Aorta (tissue), 5 donors: ENCODE results near the gene SIGLEC7. TPM values are rescaled to one million over a fixed set of nuclear protein-coding genes. Genes with fewer than 3 reads are reported as not detected.

Experiments
- ATAC-seq: fragments of 200-7000 bp; cut with Tn5 transposase; one replicate; pipeline ENCODE4 v1.9.1; 2022; ENCODE audit warnings: moderate library complexity; ENCODE audit not compliant: low FRiP score
- DNase-seq, 2 donors: peaks; one replicate each; pipeline ENCODE4 v3.0.0-alpha.2; 2020
- H3K27ac ChIP-seq, 2 donors: one replicate each; pipeline ENCODE4 v1.5.1; 2013; ENCODE audit warnings: low read length in 2 of 2, mild to moderate bottlenecking in 2 of 2, moderate library complexity in 2 of 2, control low read depth in 1 of 2, inconsistent platforms in 1 of 2, low read depth in 1 of 2
- H3K27me3 ChIP-seq, 2 donors: one replicate each; pipeline ENCODE4 v1.6.1; 2013; ENCODE audit warnings: control low read depth in 1 of 2, low read length in 1 of 2, mild to moderate bottlenecking in 1 of 2, moderate library complexity in 1 of 2; ENCODE audit not compliant: insufficient read depth in 2 of 2, control insufficient read depth in 1 of 2
- H3K36me3 ChIP-seq, 2 donors: one replicate each; pipeline ENCODE4 v1.6.1; 2013; ENCODE audit warnings: control low read depth in 1 of 2, low read length in 1 of 2, mild to moderate bottlenecking in 1 of 2; ENCODE audit not compliant: insufficient read depth in 2 of 2, control insufficient read depth in 1 of 2
- H3K4me1 ChIP-seq, 2 donors: one replicate each; pipeline ENCODE4 v1.6.1; 2013; ENCODE audit warnings: low read length in 2 of 2, control low read depth in 1 of 2, mild to moderate bottlenecking in 1 of 2, moderate library complexity in 1 of 2; ENCODE audit not compliant: insufficient read depth in 2 of 2, control insufficient read depth in 1 of 2
- H3K4me3 ChIP-seq, 2 donors: one replicate each; pipeline ENCODE4 v1.5.1; 2013; ENCODE audit warnings: low read length in 2 of 2, control low read depth in 1 of 2, mild to moderate bottlenecking in 1 of 2
- H3K9me3 ChIP-seq: one replicate; pipeline ENCODE4 v1.6.1; 2013; ENCODE audit warnings: mild to moderate bottlenecking, low read length; ENCODE audit not compliant: control insufficient read depth
- WGBS, 2 donors: extraction: QIAGEN DNeasy Blood & Tissue Kit; methylation state at CpG; one replicate each; pipeline ENCODE4 v1.1.7; 2013; 5-methylcytosine and 5-hydroxymethylcytosine counted together
- intact Hi-C, 2 donors: fragments of 100-400 bp; cut with DNase I; formaldehyde crosslinking; loops; one replicate each; pipeline versions ENCODE4 v1.14.2 to v1.15.0; 2022
- polyA plus RNA-seq, 2 donors: library from polyadenylated mRNA; stranded (reverse); fragments of 200-250 nt; gene quantifications; one replicate each; pipeline ENCODE4 v1.2.3, GENCODE V29; 2013
- total RNA-seq, 2 donors: library from RNA; stranded (reverse); fragmentation: NEBNext Ultra II Directional; extraction: Animal tissue kit (Norgen Biotek cat#: 25700); gene quantifications; one replicate each; pipeline ENCODE4 v1.2.1, GENCODE V29; 2021
- donor health status: healthy with polysubstance abuse.
- donor health status: Bipolar disorder and iron deficiency.
- donor health status: DM: no; HTN: no; CAD: no.
- donor health status: DM: no; HTN: no; CAD: no.
- donor health status: DM: yes; HTN: yes; CAD: no.

The SIGLEC7 gene
- total and polyA plus RNA-seq, 4 donors, result 0.97 to 4.5 (median 2.7) TPM

DNA sequence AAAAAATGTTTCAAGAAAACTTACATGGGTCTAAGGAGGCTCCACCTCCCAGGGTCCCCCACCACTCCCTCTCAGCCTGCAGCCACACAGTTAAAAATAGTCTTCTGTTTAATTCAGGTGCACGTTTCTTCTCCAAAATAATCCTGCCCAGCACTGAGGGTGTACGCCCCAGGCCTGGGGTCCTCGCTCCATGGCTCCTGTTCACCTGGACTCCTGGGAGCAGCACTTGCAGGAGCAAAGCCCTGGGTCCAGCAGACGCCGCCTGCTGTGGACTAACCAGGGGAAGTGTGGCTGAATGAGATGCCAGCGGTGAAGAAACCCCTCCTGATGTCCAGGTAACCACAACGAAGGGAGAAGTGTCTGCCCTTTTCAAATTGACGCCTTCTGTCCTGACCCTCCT, 41.5 kb downstream of the SIGLEC7 start:
- intact Hi-C loops, result no loop called here
- Histone ChIP-seq H3K9me3 (no peaks in the 10 kb centered on the region), H3K27me3 (no peaks in the 10 kb centered on the region), H3K4me3 (no peak overlapping the region), H3K36me3 (no peaks in the 10 kb centered on the region), H3K27ac (no peak overlapping the region), H3K4me1 (no peaks in the 10 kb centered on the region)
- 69 to 76% methylated on average over 8 of the region's 8 CpGs for WGBS, 2 donors
- DNase-seq, result peak in 1 of 2 donors; percentile 15
- no peak for ATAC-seq

DNA sequence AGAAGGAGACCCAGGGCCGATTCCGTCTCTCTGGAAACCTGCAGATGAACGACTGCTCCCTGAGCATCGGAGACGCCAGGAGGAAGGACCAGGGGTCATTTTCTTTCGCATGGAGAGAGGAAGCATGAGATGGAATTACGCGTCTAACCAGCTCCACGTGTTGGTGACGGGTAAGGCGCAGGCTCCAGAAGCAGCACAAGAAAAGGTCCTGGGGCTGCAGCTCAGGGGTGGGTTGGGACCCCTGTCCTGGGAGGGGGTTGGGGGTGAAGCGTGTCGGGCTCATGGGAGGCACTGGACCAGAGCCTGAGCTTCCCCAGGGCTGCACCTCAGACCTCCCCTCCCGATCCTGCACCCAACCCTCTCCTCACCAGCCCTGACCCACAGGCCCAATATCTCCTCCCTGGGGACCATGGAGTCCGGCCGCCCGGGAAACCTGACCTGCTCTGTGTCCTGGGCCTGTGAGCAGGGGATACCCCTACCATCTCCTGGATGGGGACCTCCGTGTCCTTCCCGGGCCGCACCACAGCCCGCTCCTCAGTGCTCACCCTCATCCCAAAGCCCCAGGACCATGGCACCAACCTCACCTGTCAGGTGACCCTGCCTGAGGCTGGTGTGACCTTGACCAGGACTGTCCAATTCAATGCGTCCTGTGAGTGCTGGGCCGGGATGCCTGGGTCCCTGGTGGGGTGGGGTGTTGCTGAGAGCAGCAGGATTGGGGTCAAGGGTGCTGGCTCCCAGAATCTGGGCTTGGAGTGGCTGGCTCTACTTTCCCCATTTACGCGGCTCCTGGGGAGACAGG, 43.2 kb downstream of the SIGLEC7 start:
- Histone ChIP-seq H3K9me3 (no peaks in the 10 kb centered on the region), H3K27ac (no peak overlapping the region), H3K4me3 (no peak overlapping the region), H3K4me1 (no peaks in the 10 kb centered on the region), H3K27me3 (no peaks in the 10 kb centered on the region), H3K36me3 (no peaks in the 10 kb centered on the region)
- no peak for ATAC-seq
- peak in 1 of 2 donors; percentile 31 for DNase-seq
- WGBS, 2 donors, result 78 to 84% methylated on average over 24 to 25 of the region's 25 CpGs
- intact Hi-C loops, result no loop called here

DNA sequence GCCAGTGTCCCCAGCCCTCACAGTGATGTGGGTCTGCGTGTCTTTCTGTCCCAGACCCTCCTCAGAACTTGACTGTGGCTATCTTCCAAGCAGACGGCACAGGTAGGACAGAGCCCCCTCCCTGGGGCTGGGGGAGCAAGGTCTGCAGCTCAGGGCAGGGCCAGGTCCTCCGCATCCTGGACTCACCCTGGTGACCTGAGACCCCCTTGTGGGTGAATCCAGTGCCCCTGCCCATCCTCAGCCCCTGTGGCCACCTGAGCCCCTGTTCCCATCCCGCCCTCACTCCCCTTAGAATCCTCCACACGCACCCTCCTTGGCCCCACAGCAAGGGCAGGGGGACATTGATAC, 43.7 kb downstream of the SIGLEC7 start:
- Histone ChIP-seq H3K36me3 (no peaks in the 10 kb centered on the region), H3K27me3 (no peaks in the 10 kb centered on the region), H3K9me3 (no peaks in the 10 kb centered on the region), H3K4me3 (no peak overlapping the region), H3K4me1 (no peaks in the 10 kb centered on the region), H3K27ac (no peak overlapping the region)
- DNase-seq (peak in 1 of 2 donors; percentile 3), ATAC-seq (no peak)
- WGBS, 2 donors, result 74 to 81% methylated on average over 5 of the region's 5 CpGs
- intact Hi-C loops, result no loop called here

DNA sequence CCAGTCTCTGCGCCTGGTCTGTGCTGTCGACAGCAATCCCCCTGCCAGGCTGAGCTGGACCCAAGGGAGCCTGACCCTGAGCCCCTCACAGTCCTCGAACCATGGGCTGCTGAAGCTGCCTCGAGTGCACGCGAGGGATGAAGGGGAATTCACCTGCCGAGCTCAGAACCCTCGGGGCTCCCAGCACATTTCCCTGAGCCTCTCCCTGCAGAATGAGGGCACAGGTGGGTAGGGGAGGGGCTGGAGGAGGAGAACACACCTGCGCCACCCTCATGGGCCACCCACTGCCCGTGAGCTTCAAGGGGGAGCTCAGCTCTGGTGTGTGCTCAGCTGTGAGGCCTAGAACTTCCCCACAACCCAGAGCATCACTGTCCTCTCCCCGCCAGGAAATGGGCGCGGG, 44.2 kb downstream of the SIGLEC7 start:
- DNase-seq (no peak), ATAC-seq (no peak)
- Histone ChIP-seq H3K9me3 (no peaks in the 10 kb centered on the region), H3K27me3 (no peaks in the 10 kb centered on the region), H3K27ac (no peak overlapping the region), H3K4me3 (no peak overlapping the region), H3K4me1 (no peaks in the 10 kb centered on the region), H3K36me3 (no peaks in the 10 kb centered on the region)
- intact Hi-C loops, result no loop called here
- 68 to 71% methylated on average over 13 of the region's 13 CpGs for WGBS, 2 donors

DNA sequence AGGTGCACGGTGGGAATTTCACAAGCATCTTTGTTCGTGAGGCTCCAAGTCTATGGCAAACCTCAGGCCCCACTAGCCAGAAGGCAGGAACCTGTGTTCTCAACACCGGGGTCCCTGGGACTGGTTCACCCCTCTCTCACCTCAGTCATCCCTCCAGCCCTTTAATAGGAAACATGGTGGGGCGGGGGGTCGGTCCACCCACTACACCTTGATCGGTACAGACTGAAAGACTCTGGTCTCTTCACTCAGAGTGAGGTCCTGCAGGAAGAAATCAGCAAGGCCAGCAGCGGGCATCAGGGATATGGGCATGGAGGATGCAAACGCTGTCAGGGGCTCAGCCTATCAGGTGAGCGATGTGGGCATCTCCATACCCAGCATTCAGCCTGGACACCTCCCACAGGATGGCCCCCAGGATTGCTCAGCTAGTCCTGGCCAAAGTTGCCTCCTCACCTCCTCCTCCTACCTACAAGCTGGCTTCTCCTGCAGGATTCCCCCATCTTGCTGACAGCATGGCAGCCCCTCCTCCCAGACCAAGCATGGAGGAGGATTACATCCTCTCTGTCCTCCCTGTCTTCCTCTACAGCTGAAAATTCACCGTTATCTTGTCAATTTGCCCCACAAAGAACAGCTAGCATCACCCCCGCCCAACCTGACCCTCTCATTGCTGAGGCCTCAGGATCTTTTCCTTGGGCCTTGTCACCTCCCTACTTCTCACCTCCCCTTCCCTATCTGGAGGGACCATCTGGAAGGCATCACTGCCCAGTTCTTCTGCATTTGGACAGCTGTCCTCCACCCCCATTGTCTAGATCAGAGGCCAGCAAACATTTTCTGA, 45.5 kb downstream of the SIGLEC7 start:
- intact Hi-C loops, result no loop called here
- H3K27ac ChIP-seq, result no peak overlapping the region
- 88 to 91% methylated on average over 11 of the region's 11 CpGs for WGBS, 2 donors
- peak in 1 of 2 donors; percentile 20 for DNase-seq
- H3K36me3 ChIP-seq, result no peaks in the 10 kb centered on the region
- H3K4me1 ChIP-seq, result no peaks in the 10 kb centered on the region
- no peak overlapping the region for H3K4me3 ChIP-seq
- ATAC-seq, result no peak
- H3K9me3 ChIP-seq, result no peaks in the 10 kb centered on the region
- H3K27me3 ChIP-seq, result no peaks in the 10 kb centered on the region

DNA sequence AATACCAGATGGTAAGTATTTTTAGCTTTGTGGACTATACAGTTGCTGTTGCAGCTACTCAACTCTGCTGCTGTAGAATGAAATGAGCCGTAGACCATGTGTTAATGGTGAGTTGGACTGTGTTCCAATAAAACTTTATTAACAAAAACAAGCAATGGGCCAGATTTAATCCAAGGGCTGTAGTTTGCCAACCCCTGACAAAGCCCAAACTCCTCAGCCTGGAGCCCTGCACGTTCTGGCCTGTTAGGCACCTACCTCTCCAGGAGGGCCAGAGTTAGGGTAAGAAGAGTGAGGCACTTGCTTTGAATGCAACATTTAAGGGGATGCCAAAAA, 46.1 kb downstream of the SIGLEC7 start:
- no peaks in the 10 kb centered on the region for H3K36me3 ChIP-seq
- DNase-seq (no peak), ATAC-seq (no peak)
- no peaks in the 10 kb centered on the region for H3K27me3 ChIP-seq
- H3K9me3 ChIP-seq, result no peaks in the 10 kb centered on the region
- H3K4me3 ChIP-seq, result no peak overlapping the region
- no peaks in the 10 kb centered on the region for H3K4me1 ChIP-seq
- WGBS, 2 donors, result 84 to 85% methylated on average over 2 of the region's 2 CpGs
- no peak overlapping the region for H3K27ac ChIP-seq
- intact Hi-C loops, result no loop called here

DNA sequence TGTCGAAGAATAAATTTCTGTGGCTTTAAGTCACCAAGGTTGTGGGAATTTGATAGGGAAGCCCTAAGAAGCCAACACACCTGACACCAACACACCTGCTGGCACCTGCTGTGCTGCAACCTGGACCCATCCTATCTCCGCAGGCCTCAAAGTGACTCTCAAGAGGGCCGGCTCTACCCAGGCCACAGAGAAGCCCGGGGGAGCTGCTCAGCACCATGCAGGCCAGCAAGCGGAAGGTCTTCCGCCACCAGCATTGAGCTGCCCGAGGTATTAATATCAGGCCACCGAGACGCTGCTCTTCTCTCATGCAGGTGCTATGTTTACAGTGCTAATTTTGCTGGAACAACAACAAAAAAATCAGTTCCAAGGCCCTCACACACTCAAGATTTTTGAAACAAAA, 50.6 kb downstream of the SIGLEC7 start:
- Histone ChIP-seq H3K4me1 (no peaks in the 10 kb centered on the region), H3K4me3 (no peak overlapping the region), H3K27me3 (no peaks in the 10 kb centered on the region), H3K27ac (no peak overlapping the region), H3K9me3 (no peaks in the 10 kb centered on the region), H3K36me3 (no peaks in the 10 kb centered on the region)
- DNase-seq, result peak in 1 of 2 donors; percentile 58
- intact Hi-C loops, result no loop called here
- ATAC-seq, result no peak
- WGBS, 2 donors, result 82 to 85% methylated on average over 9 of the region's 9 CpGs

DNA sequence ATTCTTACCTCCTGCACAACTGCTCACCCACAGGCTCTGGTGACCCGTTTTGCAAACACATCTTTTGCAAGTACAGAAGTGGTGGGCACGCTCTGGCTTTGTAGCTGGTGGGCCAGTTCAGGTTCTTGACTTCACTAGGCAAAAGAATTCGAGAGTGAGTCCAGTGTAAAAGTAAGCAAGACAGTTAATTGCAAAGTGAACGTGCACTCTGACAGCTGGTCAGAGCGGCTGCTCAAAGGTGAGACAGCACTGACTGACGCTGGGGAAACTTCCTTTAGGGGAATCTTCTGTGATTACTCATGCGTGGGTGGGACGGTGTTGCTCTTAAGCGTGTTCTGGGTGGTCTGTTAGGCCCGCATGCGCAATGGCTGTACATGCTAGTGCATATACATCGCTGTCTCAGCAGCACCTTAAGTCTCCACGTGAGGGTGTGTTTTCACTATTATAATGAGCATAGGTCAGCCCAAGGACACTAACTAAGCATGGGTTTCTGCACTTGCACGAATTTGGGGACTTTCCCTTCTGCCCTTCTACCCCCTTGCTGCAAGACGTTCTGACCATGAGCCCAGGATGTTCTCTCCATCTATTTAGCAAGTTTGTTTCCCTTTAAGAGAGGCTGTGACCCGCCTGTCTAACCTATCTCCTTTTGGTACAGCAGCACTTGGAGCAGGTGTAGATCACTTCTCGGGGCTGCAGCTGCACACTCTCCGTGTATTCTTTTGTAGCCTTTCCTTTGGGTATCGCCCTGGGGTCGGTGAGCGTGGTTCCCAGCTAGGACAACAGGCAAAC, 52.6 kb downstream of the SIGLEC7 start:
- Histone ChIP-seq H3K9me3 (no peaks in the 10 kb centered on the region), H3K36me3 (no peaks in the 10 kb centered on the region), H3K4me1 (no peaks in the 10 kb centered on the region), H3K4me3 (no peak overlapping the region), H3K27ac (no peak overlapping the region), H3K27me3 (no peaks in the 10 kb centered on the region)
- intact Hi-C loops, result no loop called here
- ATAC-seq (no peak), DNase-seq (peak in 1 of 2 donors; percentile 32)
- WGBS, 2 donors, result 61 to 66% methylated on average over 20 to 21 of the region's 21 CpGs
